ENCODE results near the gene TBCE. TPM values are rescaled to one million over a fixed set of nuclear protein-coding genes. Genes with fewer than 3 reads are reported as not detected.
"Not testable (repeated sequence)": the region's sequence is repeated elsewhere in the genome, so short reads cannot be mapped to it uniquely, and the experiment has no call there.

The TBCE gene
- total RNA-seq, 1 donor from 2014 or later, result 17.2 TPM

GRCh38 chr1:235468970-235469369 lies 101.7 kb downstream of the TBCE start:
- peaks cover 62% of the 10 kb centered on the region for H3K36me3 ChIP-seq
- DNase-seq, result no peak
- intact Hi-C loops (cut with micrococcal nuclease), result no loop called here
- no peak overlapping the region for H3K27ac ChIP-seq (replicated peaks)
- H3K27me3 ChIP-seq (ENCODE audit: low read depth), result no peaks in the 10 kb centered on the region
- no peaks in the 10 kb centered on the region for H3K9me3 ChIP-seq (replicated peaks)
- TF ChIP-seq CTCF (IDR thresholded peaks at IDR 0.05; ENCODE audit: borderline replicate concordance), result no peak
- no peak overlapping the region for H3K4me3 ChIP-seq
- H3K4me1 ChIP-seq, result no peaks in the 10 kb centered on the region

- intact Hi-C loops (cut with micrococcal nuclease), result not testable (repeated sequence)
Observed at GRCh38 chr1:235469897-235470296, 102.7 kb downstream of the TBCE start.

GRCh38 chr1:235470741-235471439 lies 103.7 kb downstream of the TBCE start:
- Histone ChIP-seq H3K36me3 (peaks cover 51% of the 10 kb centered on the region), H3K27me3 (ENCODE audit: low read depth) (no peaks in the 10 kb centered on the region), H3K4me1 (no peaks in the 10 kb centered on the region), H3K27ac (replicated peaks) (no peak overlapping the region), H3K4me3 (no peak overlapping the region), H3K9me3 (replicated peaks) (no peaks in the 10 kb centered on the region)
- intact Hi-C loops (cut with micrococcal nuclease), result no loop called here
- no peak for DNase-seq
- no peak for TF ChIP-seq CTCF (IDR thresholded peaks at IDR 0.05; ENCODE audit: borderline replicate concordance)

More at GRCh38 chr1:235469897-235470296, 102.7 kb downstream of the TBCE start:
- not testable (repeated sequence) for H3K4me3 ChIP-seq; H3K27ac ChIP-seq (replicated peaks); DNase-seq; H3K4me1 ChIP-seq; H3K9me3 ChIP-seq (replicated peaks); H3K27me3 ChIP-seq (ENCODE audit: low read depth)
- H3K36me3 ChIP-seq, result peaks cover 52% of the 10 kb centered on the region

GRCh38 chr1:235473806-235474205 lies 106.6 kb downstream of the TBCE start:
- no peak for DNase-seq
- TF ChIP-seq CTCF (IDR thresholded peaks at IDR 0.05; ENCODE audit: borderline replicate concordance), result no peak
- H3K4me1 ChIP-seq, result no peaks in the 10 kb centered on the region
- peaks cover 62% of the 10 kb centered on the region for H3K36me3 ChIP-seq
- no peak overlapping the region for H3K27ac ChIP-seq (replicated peaks)
- intact Hi-C loops (cut with micrococcal nuclease), result no loop called here
- no peaks in the 10 kb centered on the region for H3K9me3 ChIP-seq (replicated peaks)
- H3K27me3 ChIP-seq (ENCODE audit: low read depth), result no peaks in the 10 kb centered on the region
- no peak overlapping the region for H3K4me3 ChIP-seq

GRCh38 chr1:235483090-235483489 lies 115.9 kb downstream of the TBCE start:
- Histone ChIP-seq H3K36me3 (peaks cover 59% of the 10 kb centered on the region), H3K4me1 (no peaks in the 10 kb centered on the region), H3K4me3 (no peak overlapping the region), H3K9me3 (replicated peaks) (no peaks in the 10 kb centered on the region), H3K27ac (replicated peaks) (no peak overlapping the region), H3K27me3 (ENCODE audit: low read depth) (no peaks in the 10 kb centered on the region)
- TF ChIP-seq CTCF (IDR thresholded peaks at IDR 0.05; ENCODE audit: borderline replicate concordance), result no peak
- intact Hi-C loops (cut with micrococcal nuclease), result no loop called here
- no peak for DNase-seq

GRCh38 chr1:235485558-235485957 lies 118.3 kb downstream of the TBCE start:
- no peaks in the 10 kb centered on the region for H3K27me3 ChIP-seq (ENCODE audit: low read depth)
- intact Hi-C loops (cut with micrococcal nuclease), result no loop called here
- H3K9me3 ChIP-seq (replicated peaks), result no peaks in the 10 kb centered on the region
- peaks cover 40% of the 10 kb centered on the region for H3K36me3 ChIP-seq
- H3K27ac ChIP-seq (replicated peaks), result no peak overlapping the region
- no peaks in the 10 kb centered on the region for H3K4me1 ChIP-seq
- no peak for DNase-seq
- no peak for TF ChIP-seq CTCF (IDR thresholded peaks at IDR 0.05; ENCODE audit: borderline replicate concordance)
- no peak overlapping the region for H3K4me3 ChIP-seq
